Stimulated activated CD8-positive, alpha-beta memory T cell treated with anti-CD3 and anti-CD28 coated beads, Interleukin-4, amount 100 ng/mL, for 24 hours (primary cell): Measurements from ENCODE around the gene KCNE4.

Experiments
- DNase-seq: peaks from one replicate; pipeline ENCODE4 v3.0.0-alpha.2; 2020; ENCODE audit warnings: low read depth

Gene KCNE4

GRCh38 chr2:223087466-223087865, 35.5 kb downstream of the KCNE4 start:
- DNase-seq = no peak

- no peak for DNase-seq
Observed at GRCh38 chr2:223088866-223089265, 36.9 kb downstream of the KCNE4 start.

GRCh38 chr2:223090039-223090438, 38.0 kb downstream of the KCNE4 start:
- no peak for DNase-seq

- no peak for DNase-seq
Observed at GRCh38 chr2:223090540-223091235, 38.7 kb downstream of the KCNE4 start.

- DNase-seq = no peak
Observed at GRCh38 chr2:223092667-223093066, 40.7 kb downstream of the KCNE4 start.

- no peak for DNase-seq
Observed at GRCh38 chr2:223093436-223094241, 41.6 kb downstream of the KCNE4 start.

GRCh38 chr2:223095207-223095606, 43.2 kb downstream of the KCNE4 start:
- DNase-seq = no peak

- no peak for DNase-seq
Observed at GRCh38 chr2:223096235-223096970, 44.4 kb downstream of the KCNE4 start.

GRCh38 chr2:223097888-223098383, 45.9 kb downstream of the KCNE4 start:
- DNase-seq = no peak

GRCh38 chr2:223099561-223099960, 47.6 kb downstream of the KCNE4 start:
- no peak for DNase-seq

- DNase-seq = no peak
Observed at GRCh38 chr2:223100061-223100511, 48.1 kb downstream of the KCNE4 start.

GRCh38 chr2:223101340-223102039, 49.5 kb downstream of the KCNE4 start:
- no peak for DNase-seq

- DNase-seq = no peak
Observed at GRCh38 chr2:223102040-223102400, 50.0 kb downstream of the KCNE4 start.

GRCh38 chr2:223102450-223102849, 50.5 kb downstream of the KCNE4 start:
- DNase-seq = no peak

- no peak for DNase-seq
Observed at GRCh38 chr2:223104336-223105132, 52.5 kb downstream of the KCNE4 start.
